Measurements from ENCODE around the gene BMP3.

DNA sequence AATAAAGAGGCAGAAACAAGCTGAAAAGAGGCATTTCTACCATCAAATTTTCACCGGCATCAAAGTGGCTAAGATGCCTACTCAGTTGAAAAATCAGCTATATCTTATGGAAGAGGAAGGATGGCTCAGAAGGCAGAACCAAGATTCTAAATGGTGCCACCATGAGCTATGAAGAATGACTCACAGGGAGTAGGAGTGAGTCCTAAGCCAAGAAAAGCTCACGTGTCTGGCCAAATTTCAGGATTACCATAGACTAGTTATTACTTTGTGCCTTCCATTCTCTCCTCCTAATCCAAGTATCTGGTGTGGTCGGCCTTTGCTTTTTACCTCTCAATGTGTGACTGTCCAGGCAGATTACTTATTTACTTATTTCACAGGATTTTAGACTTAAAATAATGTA, 54.8 kb downstream of the BMP3 start:
- TF ChIP-seq, protein P1, sequence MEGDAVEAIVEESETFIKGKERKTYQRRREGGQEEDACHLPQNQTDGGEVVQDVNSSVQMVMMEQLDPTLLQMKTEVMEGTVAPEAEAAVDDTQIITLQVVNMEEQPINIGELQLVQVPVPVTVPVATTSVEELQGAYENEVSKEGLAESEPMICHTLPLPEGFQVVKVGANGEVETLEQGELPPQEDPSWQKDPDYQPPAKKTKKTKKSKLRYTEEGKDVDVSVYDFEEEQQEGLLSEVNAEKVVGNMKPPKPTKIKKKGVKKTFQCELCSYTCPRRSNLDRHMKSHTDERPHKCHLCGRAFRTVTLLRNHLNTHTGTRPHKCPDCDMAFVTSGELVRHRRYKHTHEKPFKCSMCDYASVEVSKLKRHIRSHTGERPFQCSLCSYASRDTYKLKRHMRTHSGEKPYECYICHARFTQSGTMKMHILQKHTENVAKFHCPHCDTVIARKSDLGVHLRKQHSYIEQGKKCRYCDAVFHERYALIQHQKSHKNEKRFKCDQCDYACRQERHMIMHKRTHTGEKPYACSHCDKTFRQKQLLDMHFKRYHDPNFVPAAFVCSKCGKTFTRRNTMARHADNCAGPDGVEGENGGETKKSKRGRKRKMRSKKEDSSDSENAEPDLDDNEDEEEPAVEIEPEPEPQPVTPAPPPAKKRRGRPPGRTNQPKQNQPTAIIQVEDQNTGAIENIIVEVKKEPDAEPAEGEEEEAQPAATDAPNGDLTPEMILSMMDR (IDR thresholded peaks at IDR 0.05) = no peak
- TF ChIP-seq ZFX (IDR thresholded peaks at IDR 0.05; ENCODE audit: borderline replicate concordance) = no peak
